Measurements from ENCODE around the gene NCMAP. TPM values are rescaled to one million over a fixed set of nuclear protein-coding genes. Genes with fewer than 3 reads are reported as not detected.

The NCMAP gene
- polyA plus RNA-seq, 1 of the 3 experiments (the other 2 are of a cell fraction), result not detected

DNA sequence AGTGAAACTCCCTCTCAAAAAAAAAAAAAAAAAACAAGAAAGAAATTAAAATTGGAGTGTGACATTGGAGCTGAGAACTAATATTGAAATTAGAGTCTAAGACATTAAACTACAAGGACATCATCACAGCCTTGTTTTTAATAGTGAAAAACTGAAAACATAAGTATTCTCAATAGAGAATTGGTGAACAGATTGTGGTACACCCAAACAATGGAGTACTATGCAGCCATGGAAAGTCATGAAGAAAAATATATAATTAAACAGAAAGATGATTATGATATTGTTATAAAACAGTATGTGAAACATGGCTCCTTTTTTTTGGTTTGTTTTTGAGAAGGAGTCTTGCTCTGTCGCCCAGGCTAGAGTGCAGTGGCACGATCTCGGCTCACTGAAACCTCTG lies 43.4 kb downstream of the NCMAP start:
- POLR2A ChIA-PET, result no interaction called here
- WGBS (ENCODE audit: low lambda C conversion rate), result 95% methylated on average over 3 of the region's 3 CpGs
- H3K4me1 ChIP-seq (ENCODE audit: control insufficient read depth in 1 of 2, insufficient read depth in 2 of 2, low read depth in 1 of 2, low read length in 1 of 2), result peaks cover 0 to 4% of the 10 kb centered on the region in 2 experiments; a peak in 1 of 4 replicates

More for the DNA sequence above, 43.4 kb downstream of the NCMAP start:
- no peaks in the 10 kb centered on the region for H3K9me2 ChIP-seq
- CTCF ChIA-PET, result interaction anchor here (0.9 to 1.3 kb wide), 2 partner anchors 10 to 12 kb away, joined by 3 to 9 read pairs; no protein-coding TSS in a partner anchor
- H3K27me3 ChIP-seq (ENCODE audit: insufficient read depth), result no peaks in the 10 kb centered on the region
- no peak overlapping the region for H3K4me2 ChIP-seq
- H3K27ac ChIP-seq (ENCODE audit: low read depth in 2 of 2, low read length in 1 of 2), result no peak overlapping the region
- H3K79me2 ChIP-seq (ENCODE audit: insufficient read depth), result no peaks in the 10 kb centered on the region
- no peaks in the 10 kb centered on the region for H3K36me3 ChIP-seq (replicated peaks in 1 of 2; ENCODE audit: control insufficient read depth in 1 of 2, insufficient read depth in 2 of 2, low read length in 1 of 2)
- H3K9me3 ChIP-seq, result no peaks in the 10 kb centered on the region
- no peak for TF ChIP-seq CHD2 (IDR thresholded peaks at IDR 0.05; ENCODE audit: low read length, partially characterized antibody)
- TF ChIP-seq FOXM1 (IDR thresholded peaks at IDR 0.05; ENCODE audit: low read depth), result no peak
- TF ChIP-seq EP300 (IDR thresholded peaks at IDR 0.05; ENCODE audit: borderline replicate concordance in 1 of 2, low read depth in 1 of 2, low read length in 1 of 2), result no peak
- TF ChIP-seq EZH2phosphoT487 (IDR thresholded peaks at IDR 0.05; ENCODE audit: borderline replicate concordance, low read depth), result no peak
- TF ChIP-seq MXI1 (IDR thresholded peaks at IDR 0.05; ENCODE audit: low read depth, low read length), result no peak
- no peak for TF ChIP-seq FOSL2 (IDR thresholded peaks at IDR 0.05; ENCODE audit: borderline replicate concordance, low read depth)
- no peak for TF ChIP-seq RXRA (IDR thresholded peaks at IDR 0.05; ENCODE audit: borderline replicate concordance, low read depth)
- no peak for TF ChIP-seq TAF1 (IDR thresholded peaks at IDR 0.05; ENCODE audit: borderline replicate concordance, low read depth, low read length)
- no peak for TF ChIP-seq SIN3A (IDR thresholded peaks at IDR 0.05; ENCODE audit: borderline replicate concordance, low read depth, low read length)
- TF ChIP-seq, protein P1, sequence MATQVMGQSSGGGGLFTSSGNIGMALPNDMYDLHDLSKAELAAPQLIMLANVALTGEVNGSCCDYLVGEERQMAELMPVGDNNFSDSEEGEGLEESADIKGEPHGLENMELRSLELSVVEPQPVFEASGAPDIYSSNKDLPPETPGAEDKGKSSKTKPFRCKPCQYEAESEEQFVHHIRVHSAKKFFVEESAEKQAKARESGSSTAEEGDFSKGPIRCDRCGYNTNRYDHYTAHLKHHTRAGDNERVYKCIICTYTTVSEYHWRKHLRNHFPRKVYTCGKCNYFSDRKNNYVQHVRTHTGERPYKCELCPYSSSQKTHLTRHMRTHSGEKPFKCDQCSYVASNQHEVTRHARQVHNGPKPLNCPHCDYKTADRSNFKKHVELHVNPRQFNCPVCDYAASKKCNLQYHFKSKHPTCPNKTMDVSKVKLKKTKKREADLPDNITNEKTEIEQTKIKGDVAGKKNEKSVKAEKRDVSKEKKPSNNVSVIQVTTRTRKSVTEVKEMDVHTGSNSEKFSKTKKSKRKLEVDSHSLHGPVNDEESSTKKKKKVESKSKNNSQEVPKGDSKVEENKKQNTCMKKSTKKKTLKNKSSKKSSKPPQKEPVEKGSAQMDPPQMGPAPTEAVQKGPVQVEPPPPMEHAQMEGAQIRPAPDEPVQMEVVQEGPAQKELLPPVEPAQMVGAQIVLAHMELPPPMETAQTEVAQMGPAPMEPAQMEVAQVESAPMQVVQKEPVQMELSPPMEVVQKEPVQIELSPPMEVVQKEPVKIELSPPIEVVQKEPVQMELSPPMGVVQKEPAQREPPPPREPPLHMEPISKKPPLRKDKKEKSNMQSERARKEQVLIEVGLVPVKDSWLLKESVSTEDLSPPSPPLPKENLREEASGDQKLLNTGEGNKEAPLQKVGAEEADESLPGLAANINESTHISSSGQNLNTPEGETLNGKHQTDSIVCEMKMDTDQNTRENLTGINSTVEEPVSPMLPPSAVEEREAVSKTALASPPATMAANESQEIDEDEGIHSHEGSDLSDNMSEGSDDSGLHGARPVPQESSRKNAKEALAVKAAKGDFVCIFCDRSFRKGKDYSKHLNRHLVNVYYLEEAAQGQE (IDR thresholded peaks at IDR 0.05; ENCODE audit: low read depth, low read length), result no peak
- TF ChIP-seq USF1 (IDR thresholded peaks at IDR 0.05; ENCODE audit: borderline replicate concordance, low read depth), result no peak
- TF ChIP-seq TCF12 (IDR thresholded peaks at IDR 0.05), result no peak
- TF ChIP-seq, protein P2, sequence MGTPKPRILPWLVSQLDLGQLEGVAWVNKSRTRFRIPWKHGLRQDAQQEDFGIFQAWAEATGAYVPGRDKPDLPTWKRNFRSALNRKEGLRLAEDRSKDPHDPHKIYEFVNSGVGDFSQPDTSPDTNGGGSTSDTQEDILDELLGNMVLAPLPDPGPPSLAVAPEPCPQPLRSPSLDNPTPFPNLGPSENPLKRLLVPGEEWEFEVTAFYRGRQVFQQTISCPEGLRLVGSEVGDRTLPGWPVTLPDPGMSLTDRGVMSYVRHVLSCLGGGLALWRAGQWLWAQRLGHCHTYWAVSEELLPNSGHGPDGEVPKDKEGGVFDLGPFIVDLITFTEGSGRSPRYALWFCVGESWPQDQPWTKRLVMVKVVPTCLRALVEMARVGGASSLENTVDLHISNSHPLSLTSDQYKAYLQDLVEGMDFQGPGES (IDR thresholded peaks at IDR 0.05; ENCODE audit: low read depth, low read length), result no peak
- TF ChIP-seq RCOR1 (IDR thresholded peaks at IDR 0.05; ENCODE audit: low read length), result no peak
- TF ChIP-seq GATA2 (CRISPR knock-in tag; IDR thresholded peaks at IDR 0.05), result no peak
- no peak for TF ChIP-seq ELF1 (IDR thresholded peaks at IDR 0.05)
- TF ChIP-seq YY1 (IDR thresholded peaks at IDR 0.05; ENCODE audit: low read depth), result no peak
- TF ChIP-seq, protein P3, sequence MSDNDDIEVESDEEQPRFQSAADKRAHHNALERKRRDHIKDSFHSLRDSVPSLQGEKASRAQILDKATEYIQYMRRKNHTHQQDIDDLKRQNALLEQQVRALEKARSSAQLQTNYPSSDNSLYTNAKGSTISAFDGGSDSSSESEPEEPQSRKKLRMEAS (IDR thresholded peaks at IDR 0.05; ENCODE audit: low read depth), result no peak
- TF ChIP-seq JUND (IDR thresholded peaks at IDR 0.05), result no peak
- no peak for TF ChIP-seq GABPA (IDR thresholded peaks at IDR 0.05; ENCODE audit: low read depth)
- no peaks in the 10 kb centered on the region for H4K20me1 ChIP-seq (ENCODE audit: insufficient read depth)
- no peak overlapping the region for H3K9ac ChIP-seq
- no peaks in the 10 kb centered on the region for H3F3A ChIP-seq (replicated peaks; ENCODE audit: insufficient read depth)
- H2AFZ ChIP-seq (ENCODE audit: low read depth), result no peak overlapping the region
- no peak overlapping the region for H3K4me3 ChIP-seq (ENCODE audit: low read depth in 2 of 2, low read length in 1 of 2)
- no peak for DNase-seq

All from SK-N-SH (cell line).